Pulmonary artery endothelial cell (primary cell): ENCODE results near the gene RALGPS1. TPM values are rescaled to one million over a fixed set of nuclear protein-coding genes. Genes with fewer than 3 reads are reported as not detected.

Source experiments
- DNase-seq: peaks from one replicate; pipeline ENCODE4 v3.0.0-alpha.2; 2011; ENCODE audit warnings: low read depth, low spot score
- total RNA-seq: library from RNA; depleted of rRNA; stranded (reverse); fragments of >200 nt; gene quantifications from 2 replicates; pipeline ENCODE4 v1.2.3, GENCODE V29; 2014

The RALGPS1 gene
- total RNA-seq, 1 donor from 2014 or later, result 2.4 TPM

GRCh38 chr9:127093319-127094020, 178.9 kb downstream of the RALGPS1 start:
- DNase-seq, result no peak

DNA sequence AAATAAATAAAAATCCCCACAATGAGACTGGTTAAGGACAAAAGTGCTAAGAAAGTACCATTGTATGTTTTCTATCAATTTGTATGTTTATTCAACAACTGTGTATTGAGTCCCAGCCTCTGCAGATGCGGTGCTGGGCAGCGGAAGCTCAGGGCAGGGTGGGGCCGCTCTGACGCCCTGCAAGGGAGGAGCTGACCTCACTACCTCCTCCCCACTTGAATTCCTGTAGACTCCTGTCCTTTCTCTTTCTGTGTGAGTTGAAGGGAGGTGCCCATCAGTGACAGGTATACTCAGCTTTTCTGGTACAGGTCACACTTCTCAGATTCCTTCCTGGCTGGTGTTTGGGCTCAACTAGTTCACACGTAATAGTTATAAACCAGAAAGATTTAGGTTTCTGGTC, 180.8 kb downstream of the RALGPS1 start:
- DNase-seq, result no peak

GRCh38 chr9:127096208-127096607, 181.6 kb downstream of the RALGPS1 start:
- DNase-seq, result no peak

GRCh38 chr9:127097683-127098082, 183.1 kb downstream of the RALGPS1 start:
- DNase-seq, result no peak

DNA sequence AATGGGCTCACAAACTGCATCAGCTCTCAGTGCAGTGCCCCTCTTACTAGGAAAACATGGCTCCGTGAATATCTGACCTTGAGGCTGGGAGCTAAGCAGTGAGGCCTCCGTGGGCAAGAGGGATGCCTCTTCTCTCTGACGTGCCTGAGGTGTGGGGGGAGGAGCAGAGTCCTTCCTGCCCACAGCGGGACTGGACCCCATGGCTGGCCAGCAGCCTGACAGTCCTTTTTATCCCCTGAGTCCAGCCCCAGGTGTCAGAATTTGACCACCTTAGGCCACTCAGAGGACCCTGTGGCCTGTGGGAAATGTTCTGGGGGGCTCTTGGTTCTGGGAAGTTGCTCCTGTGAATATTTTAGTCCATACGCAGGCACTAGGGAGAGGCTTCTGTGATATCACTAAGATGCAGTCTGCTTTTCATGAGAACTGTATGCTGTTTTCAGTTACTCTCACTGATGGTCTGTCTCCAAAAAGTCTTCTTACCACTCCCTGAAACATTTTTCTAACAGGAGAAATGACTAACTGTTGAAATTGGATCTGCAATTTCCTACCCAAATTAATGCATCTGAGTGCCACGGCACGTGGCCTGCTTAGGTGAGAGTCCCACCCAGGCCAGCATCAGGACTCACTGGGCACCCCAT, 184.5 kb downstream of the RALGPS1 start:
- no peak for DNase-seq

- no peak for DNase-seq
These were observed 185.1 kb downstream of the RALGPS1 start for GRCh38 chr9:127099664-127100063.

DNA sequence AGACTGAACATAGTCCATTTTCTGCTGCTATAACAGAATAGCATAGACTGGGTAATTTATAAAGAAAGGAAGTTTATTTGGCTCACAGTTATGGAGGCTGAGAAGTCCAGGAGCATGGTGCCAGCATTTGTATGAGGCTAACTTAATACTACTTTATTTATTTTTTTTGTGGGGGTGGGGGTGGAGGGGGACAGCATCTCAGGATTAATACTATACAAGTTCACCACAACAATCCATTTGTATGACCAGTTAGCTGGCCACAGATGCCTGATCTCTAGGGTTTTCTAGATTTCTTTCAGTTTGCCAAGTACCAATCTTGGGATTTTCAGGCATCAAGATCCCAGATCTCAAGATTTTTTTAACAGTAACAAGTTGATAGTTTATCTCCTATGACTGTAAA, 187.6 kb downstream of the RALGPS1 start:
- DNase-seq, result no peak

DNA sequence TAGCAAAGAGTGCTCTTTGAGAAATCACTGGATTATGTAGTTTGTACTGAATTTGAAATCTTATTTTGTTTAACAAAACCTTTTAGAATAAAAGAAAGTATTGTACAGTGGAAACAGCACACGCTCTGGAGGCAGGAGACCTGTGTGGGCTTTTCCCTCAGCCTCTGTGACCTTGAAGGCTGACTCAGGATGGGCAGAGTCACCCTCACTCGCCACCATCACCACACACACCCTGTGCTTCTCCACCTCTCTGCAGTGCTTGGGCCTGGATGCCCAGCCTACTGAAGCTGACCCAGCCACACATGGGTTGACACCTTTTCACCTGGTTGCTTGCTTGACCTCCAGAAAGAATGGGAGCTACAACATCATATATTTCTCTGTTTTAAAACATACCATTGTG, 188.2 kb downstream of the RALGPS1 start:
- no peak for DNase-seq

- DNase-seq, result no peak
These were observed 190.2 kb downstream of the RALGPS1 start for GRCh38 chr9:127104581-127105311.

DNA sequence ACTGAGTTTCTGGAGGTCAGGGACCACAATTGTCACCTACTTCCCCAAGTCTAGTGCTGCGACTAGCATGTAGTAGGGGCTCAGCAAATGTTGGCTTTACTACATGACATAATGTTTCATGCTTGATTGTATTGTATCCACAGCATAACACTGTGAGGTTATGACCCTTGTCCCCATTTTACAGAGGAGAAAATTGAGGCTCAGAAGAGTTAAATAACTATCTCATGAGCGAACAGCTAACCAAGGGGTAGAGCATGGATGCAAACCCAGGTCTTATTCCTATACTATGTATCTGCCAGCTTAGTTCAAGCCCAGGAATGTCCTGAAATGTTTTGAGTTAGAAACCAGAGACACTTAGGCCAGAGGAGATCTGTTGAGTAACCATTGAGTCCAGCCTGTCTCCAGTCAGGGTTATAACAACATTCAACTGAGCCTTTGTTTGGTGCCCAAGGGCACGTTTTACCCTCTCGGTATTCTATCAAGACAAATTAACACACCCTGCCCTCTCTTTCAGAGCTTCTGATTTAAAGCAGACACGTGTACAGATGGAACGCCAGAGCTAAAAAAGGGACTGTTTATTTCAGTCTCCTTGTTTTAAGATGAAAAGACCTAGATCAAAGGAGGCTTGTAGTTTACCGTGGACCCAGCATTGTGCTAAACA, 191.4 kb downstream of the RALGPS1 start:
- no peak for DNase-seq

GRCh38 chr9:127106466-127106855, 191.9 kb downstream of the RALGPS1 start:
- DNase-seq, result no peak

- no peak for DNase-seq
These were observed 192.8 kb downstream of the RALGPS1 start for GRCh38 chr9:127107171-127107928.

- no peak for DNase-seq
These were observed 193.6 kb downstream of the RALGPS1 start for GRCh38 chr9:127107929-127108876.

DNA sequence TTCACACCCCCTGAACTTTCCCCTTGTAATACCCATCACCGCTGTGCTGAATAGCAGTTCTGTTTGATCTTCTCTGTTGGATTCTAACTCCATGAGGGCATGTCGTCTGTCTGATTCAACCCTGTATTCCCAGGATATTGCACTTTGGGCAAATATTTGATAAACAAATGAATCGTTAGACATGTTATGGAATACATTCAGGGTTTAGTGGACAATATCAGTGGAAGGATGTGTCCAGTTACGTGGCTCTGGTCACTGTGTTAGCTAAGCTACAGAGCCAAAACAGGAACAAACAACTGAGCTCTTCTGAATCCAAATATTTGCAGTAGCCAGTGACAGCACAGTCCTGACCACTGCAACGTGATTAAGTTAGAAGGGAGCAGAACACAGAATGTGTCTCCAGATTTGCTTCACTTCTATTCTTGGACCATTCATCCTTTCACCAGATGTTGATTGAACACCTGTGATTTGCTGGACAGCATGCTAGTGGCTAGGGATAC, 194.7 kb downstream of the RALGPS1 start:
- DNase-seq, result no peak

- no peak for DNase-seq
These were observed 197.5 kb downstream of the RALGPS1 start for GRCh38 chr9:127112056-127112455.

DNA sequence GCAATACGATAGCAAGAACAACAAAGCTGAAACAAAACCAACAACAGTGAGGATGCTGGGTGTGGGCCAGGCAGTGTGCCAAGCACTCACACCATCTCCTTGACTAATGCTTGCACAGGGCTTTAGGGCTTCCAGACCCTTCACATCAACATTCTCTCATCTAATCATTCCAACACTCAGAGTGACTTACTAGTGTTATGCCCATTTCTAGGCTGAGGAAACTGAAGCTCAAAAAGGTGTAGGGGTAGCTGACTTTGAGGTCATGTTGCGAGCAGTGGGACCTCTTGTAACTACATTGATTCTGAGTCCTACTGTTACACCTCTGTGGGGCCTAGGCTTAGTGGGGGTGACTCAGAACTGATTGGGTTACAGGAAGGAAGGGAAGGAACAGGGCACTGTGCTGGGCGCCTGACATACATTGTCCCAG, 198.2 kb downstream of the RALGPS1 start:
- no peak for DNase-seq

DNA sequence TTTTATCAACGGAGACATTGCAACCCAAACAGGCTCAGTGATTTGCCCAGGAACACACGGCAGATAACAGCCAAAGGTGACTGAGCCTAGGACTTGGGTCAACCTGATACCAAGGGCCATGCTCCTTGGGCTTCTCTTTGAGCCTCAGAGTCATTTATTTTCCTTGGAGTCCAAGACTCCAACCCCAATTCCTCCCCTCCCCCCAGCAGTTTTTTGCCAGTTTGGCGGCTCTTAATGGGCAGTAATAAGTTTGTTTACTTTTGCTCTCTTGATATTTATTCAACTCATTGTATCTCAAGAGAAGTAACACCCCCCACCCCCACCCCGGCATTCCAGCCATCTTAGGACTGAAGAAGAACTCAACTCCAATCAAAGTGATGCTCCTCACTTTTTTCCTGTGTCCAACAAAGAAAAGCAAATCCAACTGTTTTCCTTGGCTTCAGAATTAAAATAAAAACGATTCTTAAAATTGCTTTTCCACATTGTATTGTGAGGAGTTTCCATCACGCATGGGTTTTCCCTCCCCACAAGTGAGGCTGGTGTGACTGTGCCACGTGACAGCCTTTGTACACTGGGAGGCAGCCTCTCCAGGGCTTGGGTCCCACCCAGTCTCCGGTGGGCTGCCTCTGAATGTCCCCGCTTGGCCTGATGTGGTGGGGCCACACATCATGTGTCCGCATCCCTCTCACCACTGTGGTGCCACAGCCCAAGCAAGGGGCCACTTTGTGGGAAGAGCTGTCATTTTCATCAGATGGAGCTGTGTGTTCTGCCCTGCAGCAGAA, 198.8 kb downstream of the RALGPS1 start:
- no peak for DNase-seq

GRCh38 chr9:127114606-127115005, 200.0 kb downstream of the RALGPS1 start:
- no peak for DNase-seq

DNA sequence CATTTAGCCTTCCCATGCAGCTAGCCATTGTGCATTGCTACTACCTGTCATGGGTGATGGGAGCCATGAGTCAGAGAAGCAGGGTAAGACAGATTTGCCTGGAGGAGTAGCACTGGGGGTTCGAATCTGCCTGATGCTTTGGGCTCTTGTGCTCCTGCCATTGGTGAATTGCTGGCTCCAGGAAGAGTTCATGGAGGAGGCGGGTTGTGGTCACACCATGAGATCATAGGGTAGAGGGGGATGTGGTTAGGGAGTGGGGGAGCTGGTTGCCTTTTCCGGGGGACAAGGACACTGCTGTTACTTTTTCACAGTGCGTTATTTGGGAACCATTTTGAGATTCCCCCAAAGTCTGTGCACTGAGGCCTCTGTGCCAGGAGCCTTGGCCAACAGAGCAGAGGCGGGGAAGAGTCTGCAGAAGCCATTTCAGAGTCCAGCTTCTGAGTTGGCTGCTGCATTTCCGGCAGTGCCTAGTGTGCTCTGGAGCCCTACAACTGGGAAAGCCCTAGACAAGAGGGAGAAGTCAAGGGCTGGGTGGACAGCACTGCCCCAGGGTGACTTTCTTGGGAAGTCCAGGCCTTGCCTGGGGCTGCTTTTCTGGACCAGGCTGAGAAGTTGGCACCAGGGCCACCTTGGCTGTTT, 201.6 kb downstream of the RALGPS1 start:
- DNase-seq, result no peak
